Neural cell (in vitro differentiated cells): ENCODE measurements around the gene USP3. TPM values are rescaled to one million over a fixed set of nuclear protein-coding genes. Genes with fewer than 3 reads are reported as not detected.

Source experiments
- H2AFZ ChIP-seq: fragments of 200-600, 300-800 bp; sonication (generic), shearing (Covaris generic); 2 replicates; pipeline ENCODE4 v1.6.0; 2014; ENCODE audit warnings: low read depth, mild to moderate bottlenecking, antibody characterized with exemption, low read length, moderate library complexity
- H3F3A ChIP-seq: fragments of 200-600 bp; shearing (Covaris generic); 2 replicates; pipeline ENCODE4 v1.6.1; 2016; ENCODE audit warnings: mild to moderate bottlenecking, moderate library complexity, mixed read lengths, antibody characterized with exemption, low read length; ENCODE audit not compliant: insufficient read depth, poor library complexity, severe bottlenecking
- H3K27ac ChIP-seq: fragments of 200-600, 300-800 bp; sonication (generic), shearing (Covaris generic); 2 replicates; pipeline ENCODE4 v1.5.1; 2014; ENCODE audit warnings: mild to moderate bottlenecking, low read length, moderate library complexity
- H3K27me3 ChIP-seq: fragments of 300-800, 200-600 bp; sonication (generic), shearing (Covaris generic); 2 replicates; pipeline ENCODE4 v1.6.0; 2014; ENCODE audit warnings: mild to moderate bottlenecking, low read depth, low read length, moderate library complexity; ENCODE audit not compliant: insufficient read depth
- H3K36me3 ChIP-seq: fragments of 300-800, 200-600 bp; sonication (generic), shearing (Covaris generic); 2 replicates; pipeline ENCODE4 v1.5.1; 2014; ENCODE audit warnings: mild to moderate bottlenecking, antibody characterized with exemption, low read length, moderate library complexity; ENCODE audit not compliant: insufficient read depth
- H3K4me2 ChIP-seq: fragments of 300-800, 200-600 bp; sonication (generic), shearing (Covaris generic); 2 replicates; pipeline ENCODE4 v1.6.0; 2014; ENCODE audit warnings: mild to moderate bottlenecking, low read length
- H3K4me3 ChIP-seq: fragments of 300-800, 200-600 bp; sonication (generic), shearing (Covaris generic); 2 replicates; pipeline ENCODE4 v1.5.1; 2014; ENCODE audit warnings: mild to moderate bottlenecking, low read length, moderate library complexity
- H3K79me2 ChIP-seq: fragments of 200-600 bp; shearing (Covaris generic); replicated peaks from 2 replicates; pipeline ENCODE4 v1.6.0; 2014; ENCODE audit warnings: mild to moderate bottlenecking, low read length, moderate library complexity; ENCODE audit not compliant: insufficient read depth
- H3K9ac ChIP-seq: fragments of 300-800, 200-600 bp; sonication (generic), shearing (Covaris generic); 2 replicates; pipeline ENCODE4 v1.6.1; 2016; ENCODE audit warnings: mild to moderate bottlenecking, low read length, mixed read lengths
- H3K9me2 ChIP-seq: fragments of 200-600 bp; shearing (Covaris generic); 2 replicates; pipeline ENCODE4 v1.6.1; 2016; ENCODE audit warnings: mild to moderate bottlenecking, low read length, mixed read lengths; ENCODE audit not compliant: insufficient read depth
- H3K9me3 ChIP-seq: fragments of 200-600, 300-800 bp; sonication (generic), shearing (Covaris generic); 2 replicates; pipeline ENCODE4 v1.6.1; 2016; ENCODE audit warnings: mild to moderate bottlenecking, mixed run types, low read length, moderate library complexity, mixed read lengths
- H4K20me1 ChIP-seq: fragments of 200-600 bp; shearing (Covaris generic); 2 replicates; pipeline ENCODE4 v1.6.1; 2016; ENCODE audit warnings: mild to moderate bottlenecking, mixed run types; ENCODE audit not compliant: insufficient read depth
- CTCF ChIP-seq: fragments of 450-650 bp; IDR thresholded peaks from 2 replicates; pipeline ENCODE4 v1.5.1; 2014; ENCODE audit warnings: antibody characterized with exemption, mild to moderate bottlenecking, moderate library complexity; ENCODE audit not compliant: poor library complexity, severe bottlenecking
- EP300 ChIP-seq: fragments of 450-650 bp; conservative IDR thresholded peaks from 2 replicates; pipeline ENCODE4 v1.6.1; 2014; ENCODE audit warnings: antibody characterized with exemption, mild to moderate bottlenecking, moderate library complexity; ENCODE audit not compliant: poor library complexity, severe bottlenecking
- EZH2 ChIP-seq: fragments of 200-600, 300-800 bp; shearing (Covaris generic), sonication (generic); IDR thresholded peaks from 2 replicates; pipeline ENCODE4 v1.6.1; 2014; ENCODE audit warnings: antibody characterized with exemption, low read length, borderline replicate concordance, mild to moderate bottlenecking; ENCODE audit not compliant: insufficient read depth, poor library complexity, severe bottlenecking
- MXI1 ChIP-seq: fragments of 450-650 bp; conservative IDR thresholded peaks from 2 replicates; pipeline ENCODE4 v1.6.1; 2014; ENCODE audit warnings: antibody characterized with exemption, mild to moderate bottlenecking; ENCODE audit not compliant: poor library complexity, severe bottlenecking
- POLR2AphosphoS5 ChIP-seq: IDR thresholded peaks from 2 replicates; pipeline ENCODE4 v1.6.1; 2012
- RAD21 ChIP-seq: fragments of 450-650 bp; conservative IDR thresholded peaks from 2 replicates; pipeline ENCODE4 v1.6.1; 2014; ENCODE audit warnings: antibody characterized with exemption, mild to moderate bottlenecking, moderate library complexity
- REST ChIP-seq: IDR thresholded peaks from 2 replicates; pipeline ENCODE4 v1.6.1; 2012; ENCODE audit warnings: borderline replicate concordance
- SMC3 ChIP-seq: fragments of 450-650 bp; conservative IDR thresholded peaks from 2 replicates; pipeline ENCODE4 v1.6.1; 2014; ENCODE audit warnings: antibody characterized with exemption, mild to moderate bottlenecking, moderate library complexity; ENCODE audit not compliant: poor library complexity
- TAF1 ChIP-seq: IDR thresholded peaks from 2 replicates; pipeline ENCODE4 v1.6.1; 2012; ENCODE audit warnings: low read depth
- polyA plus RNA-seq: library from polyadenylated mRNA; depleted of rRNA; stranded (reverse); fragments of >200 nt; gene quantifications from 2 replicates; pipeline ENCODE4 v1.2.3, GENCODE V29; 2014

Gene USP3
- polyA plus RNA-seq, 1 donor from 2014 or later: 68.0 TPM

- Histone ChIP-seq H2AFZ (no peak overlapping the region), H3K9me2 (no peaks in the 10 kb centered on the region), H3F3A (no peaks in the 10 kb centered on the region), H3K4me3 (no peak overlapping the region), H3K4me2 (no peak overlapping the region), H4K20me1 (no peaks in the 10 kb centered on the region), H3K27ac (no peak overlapping the region), H3K79me2 (no peaks in the 10 kb centered on the region), H3K36me3 (no peaks in the 10 kb centered on the region), H3K9me3 (no peaks in the 10 kb centered on the region), H3K27me3 (no peaks in the 10 kb centered on the region), H3K9ac (no peak overlapping the region)
- TF ChIP-seq EZH2 (no peak), RAD21 (no peak), CTCF (no peak), POLR2AphosphoS5 (no peak), SMC3 (no peak), TAF1 (no peak), REST (no peak)
Measured at GRCh38 chr15:63602595-63602994, 98.2 kb downstream of the USP3 start.

DNA sequence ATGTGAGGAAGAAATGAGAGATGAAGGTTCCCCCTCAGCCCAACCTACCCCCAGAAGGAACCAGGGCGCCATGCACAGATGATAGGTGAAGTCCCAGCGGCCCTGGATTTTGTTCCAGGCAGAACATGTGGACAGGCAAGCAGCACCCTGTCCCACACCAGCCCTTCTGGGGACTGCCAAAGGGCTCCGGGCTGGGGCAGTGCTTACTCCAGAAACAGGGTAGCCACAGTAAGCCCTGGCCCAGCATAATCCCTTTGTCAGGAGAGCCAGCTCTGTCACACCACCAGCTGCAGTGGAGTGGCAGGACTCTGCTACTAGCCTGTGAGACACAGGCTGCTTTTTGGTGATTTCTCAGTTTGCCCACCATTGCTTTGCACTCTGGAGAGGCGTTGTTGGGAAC, 99.1 kb downstream of the USP3 start:
- Histone ChIP-seq H4K20me1 (no peaks in the 10 kb centered on the region), H3K9ac (no peak overlapping the region), H3K9me2 (no peaks in the 10 kb centered on the region), H3K27me3 (no peaks in the 10 kb centered on the region), H3F3A (no peaks in the 10 kb centered on the region), H3K79me2 (no peaks in the 10 kb centered on the region), H3K27ac (no peak overlapping the region), H3K4me3 (no peak overlapping the region), H2AFZ (no peak overlapping the region), H3K9me3 (no peaks in the 10 kb centered on the region), H3K4me2 (no peak overlapping the region), H3K36me3 (no peaks in the 10 kb centered on the region)
- TF ChIP-seq POLR2AphosphoS5 (no peak), RAD21 (no peak), MXI1 (no peak)

- no peaks in the 10 kb centered on the region for H3K27me3 ChIP-seq
- H3K9ac ChIP-seq: no peak overlapping the region
- H2AFZ ChIP-seq: no peak overlapping the region
- H4K20me1 ChIP-seq: no peaks in the 10 kb centered on the region
- H3K4me2 ChIP-seq: no peak overlapping the region
- H3K4me3 ChIP-seq: no peak overlapping the region
- H3K79me2 ChIP-seq: no peaks in the 10 kb centered on the region
- TF ChIP-seq REST (no peak), RAD21 (no peak), POLR2AphosphoS5 (no peak), CTCF (no peak), MXI1 (no peak), TAF1 (no peak), SMC3 (no peak), EZH2 (no peak), EP300 (no peak)
- H3K27ac ChIP-seq: no peak overlapping the region
- no peaks in the 10 kb centered on the region for H3F3A ChIP-seq
- no peaks in the 10 kb centered on the region for H3K9me3 ChIP-seq
- H3K36me3 ChIP-seq: peaks cover 8% of the 10 kb centered on the region
- H3K9me2 ChIP-seq: no peaks in the 10 kb centered on the region
Measured at GRCh38 chr15:63604281-63604680, 99.9 kb downstream of the USP3 start.
